ENCODE results near the gene NOP14. TPM values are rescaled to one million over a fixed set of nuclear protein-coding genes. Genes with fewer than 3 reads are reported as not detected.

Gene NOP14
- total and polyA plus RNA-seq, 2 experiments from 2014 or later = 29.9 to 38.7 TPM

GRCh38 chr4:2923668-2924173, 39.5 kb downstream of the NOP14 start:
- peaks cover 23% of the 10 kb centered on the region for H3K4me1 ChIP-seq (ENCODE audit: insufficient read depth)
- TF ChIP-seq ETS1 (IDR thresholded peaks at IDR 0.05) = no peak
- TF ChIP-seq JUNB (IDR thresholded peaks at IDR 0.05; ENCODE audit: unreplicated experiment) = no peak
- no peak for TF ChIP-seq ZNF462 (CRISPR knock-in tag; IDR thresholded peaks at IDR 0.05)
- H3K4me2 ChIP-seq = peak overlapping the region; percentile 55
- ATAC-seq (no peak; the same call in 2 of the 3 replicates), DNase-seq (ENCODE audit: low spot score) (no peak)
- H3K79me2 ChIP-seq (replicated peaks; ENCODE audit: insufficient read depth) = peaks cover 30% of the 10 kb centered on the region
- no peak overlapping the region; the same call in 2 of the 3 replicates for H3K4me3 Mint-ChIP-seq
- H3K9me3 Mint-ChIP-seq = peaks cover 45% of the 10 kb centered on the region
- H3K27ac Mint-ChIP-seq = peak overlapping the region; percentile 53
- H4K20me1 ChIP-seq (replicated peaks; ENCODE audit: insufficient read depth) = no peaks in the 10 kb centered on the region; the same call in 1 of the 2 replicates
- H3K27ac ChIP-seq (ENCODE audit: low read depth) = peak overlapping the region; percentile 94
- peaks cover 90% of the 10 kb centered on the region for H3K36me3 Mint-ChIP-seq (ENCODE audit: low read depth)
- no peaks in the 10 kb centered on the region; the same call in 1 of the 2 replicates for H3K36me3 ChIP-seq (ENCODE audit: insufficient read depth)
- H3K9me2 ChIP-seq (ENCODE audit: insufficient read depth) = no peaks in the 10 kb centered on the region
- H3K27me3 ChIP-seq (ENCODE audit: insufficient read depth) = no peaks in the 10 kb centered on the region
- no peaks in the 10 kb centered on the region for H3F3A ChIP-seq (replicated peaks; ENCODE audit: low read depth)
- H2AFZ ChIP-seq = no peak overlapping the region
- peaks cover 29% of the 10 kb centered on the region for H3K4me1 Mint-ChIP-seq
- peaks cover 7% of the 10 kb centered on the region for H3K27me3 Mint-ChIP-seq (ENCODE audit: insufficient read depth, low read depth, poor library complexity)
- no peak overlapping the region for H3K4me3 ChIP-seq

GRCh38 chr4:2923141-2923551, 40.1 kb downstream of the NOP14 start:
- Histone ChIP-seq H2AFZ (no peak overlapping the region), H3F3A (replicated peaks; ENCODE audit: low read depth) (no peaks in the 10 kb centered on the region), H3K36me3 (ENCODE audit: insufficient read depth) (no peaks in the 10 kb centered on the region; the same call in 1 of the 2 replicates), H3K4me2 (peak overlapping the region; percentile 55; the same call in 1 of the 2 replicates), H3K4me1 (ENCODE audit: insufficient read depth) (peaks cover 23% of the 10 kb centered on the region), H3K9me2 (ENCODE audit: insufficient read depth) (no peaks in the 10 kb centered on the region), H3K27me3 (ENCODE audit: insufficient read depth) (no peaks in the 10 kb centered on the region), H3K4me3 (peak overlapping the region; percentile 37; the same call in 1 of the 2 replicates), H3K79me2 (replicated peaks; ENCODE audit: insufficient read depth) (peaks cover 35% of the 10 kb centered on the region), H4K20me1 (replicated peaks; ENCODE audit: insufficient read depth) (no peaks in the 10 kb centered on the region; the same call in 1 of the 2 replicates), H3K27ac (ENCODE audit: low read depth) (peak overlapping the region; percentile 94)
- peak overlapping the region; percentile 53 for H3K27ac Mint-ChIP-seq
- H3K4me1 Mint-ChIP-seq = peaks cover 29% of the 10 kb centered on the region
- peaks cover 50% of the 10 kb centered on the region for H3K9me3 Mint-ChIP-seq
- no peak overlapping the region; the same call in 2 of the 3 replicates for H3K4me3 Mint-ChIP-seq
- peaks cover 90% of the 10 kb centered on the region for H3K36me3 Mint-ChIP-seq (ENCODE audit: low read depth)
- ATAC-seq (no peak), DNase-seq (ENCODE audit: low spot score) (no peak)
- peaks cover 9% of the 10 kb centered on the region for H3K27me3 Mint-ChIP-seq (ENCODE audit: insufficient read depth, low read depth, poor library complexity)
- TF ChIP-seq CREB1 (CRISPR knock-in tag; IDR thresholded peaks at IDR 0.05; ENCODE audit: low read depth) = no peak
- no peak for TF ChIP-seq ETS1 (IDR thresholded peaks at IDR 0.05)
- TF ChIP-seq EZH2 (IDR thresholded peaks at IDR 0.05; ENCODE audit: low read depth, unreplicated experiment) = no peak
- TF ChIP-seq NANOG (IDR thresholded peaks at IDR 0.05; ENCODE audit: borderline replicate concordance) = no peak
- no peak for TF ChIP-seq CTCF (conservative IDR thresholded peaks at IDR 0.05; ENCODE audit: low read depth in 2 of 2)
- no peak for TF ChIP-seq EZH2phosphoT487 (IDR thresholded peaks at IDR 0.05; ENCODE audit: unreplicated experiment)

Data from GM23338 (cell line).